Hematopoietic multipotent progenitor cell treated with erythropoietin and hydrocortisone succinate and interleukin-3 and kit ligand, for 8 days (in vitro differentiated cells): ENCODE results near the gene ASGR1.
A peak's percentile ranks its signal among the peaks of the same experiment; 100 is the strongest.
"Not testable (repeated sequence)": the region's sequence is repeated elsewhere in the genome, so short reads cannot be mapped to it uniquely, and the experiment has no call there.

Source experiments
- DNase-seq: peaks from one replicate; pipeline ENCODE4 v3.0.0-alpha.2; 2015

The ASGR1 gene

GRCh38 chr17:7158424-7158823, 20.7 kb downstream of the ASGR1 start:
- DNase-seq, result not testable (repeated sequence)

GRCh38 chr17:7156342-7156940, 22.7 kb downstream of the ASGR1 start:
- DNase-seq, result no peak

DNA sequence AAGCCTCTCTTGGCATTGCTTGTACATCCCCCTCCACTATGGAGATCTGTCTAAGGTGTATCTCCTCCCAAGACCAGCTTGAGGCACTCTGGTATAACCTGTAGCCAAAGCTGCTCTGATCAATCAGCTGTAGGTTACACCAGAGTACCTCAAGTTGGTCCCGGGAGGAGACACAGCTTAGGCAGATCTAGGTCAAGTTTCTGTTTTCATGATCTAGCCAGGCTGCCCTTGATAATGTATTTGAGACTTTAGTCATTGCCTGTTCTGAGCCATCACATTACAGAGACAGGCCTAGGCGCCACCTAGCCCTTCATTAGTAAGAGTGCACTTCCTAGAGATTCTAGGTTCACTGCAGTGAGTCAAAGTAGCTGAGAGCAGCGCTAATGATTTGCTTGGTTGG, 31.4 kb downstream of the ASGR1 start:
- DNase-seq, result no peak

DNA sequence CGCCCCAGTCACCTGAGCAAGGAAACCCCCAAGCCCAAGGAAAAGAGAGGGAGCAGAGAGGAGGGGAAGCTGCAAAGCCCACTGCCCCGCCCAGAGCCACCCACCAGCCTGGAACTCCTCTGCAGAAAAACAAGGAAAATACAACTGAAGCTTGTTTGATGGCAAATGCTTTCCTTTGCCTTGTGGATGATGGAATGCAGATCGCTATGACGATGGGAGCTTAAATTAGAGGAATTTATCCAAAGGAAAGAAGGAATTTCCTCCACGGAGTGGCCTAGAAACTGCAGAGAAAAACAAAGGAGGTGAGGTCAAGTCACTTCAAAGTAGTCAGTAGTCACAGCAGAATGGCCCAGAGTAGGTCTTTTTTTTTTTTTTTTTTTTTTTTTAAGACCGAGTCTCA, 33.1 kb downstream of the ASGR1 start:
- DNase-seq, result no peak

DNA sequence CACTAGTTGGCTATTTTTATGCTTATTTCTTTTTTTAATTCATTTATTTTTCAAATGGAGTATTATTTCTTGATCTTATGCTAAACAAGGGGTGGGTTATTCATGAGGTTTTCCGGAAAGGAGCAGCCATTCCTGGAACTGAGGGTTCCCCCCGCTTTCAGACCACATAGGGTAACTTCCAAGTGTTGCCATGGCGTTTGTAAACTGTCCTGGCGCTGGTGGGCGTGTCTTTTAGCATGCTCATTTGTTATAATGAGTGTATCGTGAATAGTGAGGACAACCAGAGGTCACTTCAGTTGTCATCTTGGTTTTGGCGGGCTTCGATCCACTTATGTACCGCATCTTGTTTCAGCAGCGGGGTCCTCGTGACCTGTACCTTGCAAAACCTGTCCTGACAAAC, 35.0 kb downstream of the ASGR1 start:
- no peak for DNase-seq

DNA sequence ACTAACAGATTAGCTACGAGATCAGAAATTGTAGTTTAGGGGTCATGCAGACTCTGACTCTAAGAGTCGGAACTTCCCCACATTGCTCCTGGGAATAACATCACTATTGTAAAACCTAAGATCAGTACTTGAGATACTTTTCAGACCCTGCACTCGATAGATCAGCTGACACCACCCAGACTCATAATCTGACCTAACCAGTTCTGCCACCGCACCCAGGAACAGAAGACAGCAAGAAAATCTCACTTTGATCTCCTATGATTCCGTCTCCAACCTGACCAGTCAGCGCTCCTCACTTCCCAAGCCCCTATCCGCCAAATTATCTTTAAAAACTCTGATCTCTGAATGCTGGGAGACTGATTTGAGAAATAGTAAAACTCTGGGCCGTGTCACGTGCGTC, 37.3 kb downstream of the ASGR1 start:
- no peak for DNase-seq

DNA sequence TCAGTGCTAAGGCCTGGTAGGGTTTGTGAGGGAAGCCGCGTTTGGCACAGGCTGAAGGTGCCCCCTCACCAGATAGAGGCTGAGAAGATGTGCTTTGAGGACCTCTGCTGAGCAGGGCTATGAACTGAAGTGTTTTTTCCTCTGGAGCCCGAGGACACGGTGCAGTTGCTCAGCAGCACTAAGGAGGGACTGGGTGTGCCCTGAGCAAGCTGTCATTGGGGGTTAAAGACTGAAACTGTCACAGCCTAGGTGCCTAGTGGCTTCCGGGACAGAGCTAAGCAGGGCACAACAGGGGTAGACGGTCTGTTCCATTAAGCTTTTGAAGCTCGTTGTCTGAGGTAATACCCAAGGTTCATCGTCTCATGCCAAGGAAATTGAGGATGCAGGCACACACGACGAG, 39.8 kb downstream of the ASGR1 start:
- no peak for DNase-seq

- no peak for DNase-seq
Measured at GRCh38 chr17:7138800-7139381, 40.3 kb downstream of the ASGR1 start.

DNA sequence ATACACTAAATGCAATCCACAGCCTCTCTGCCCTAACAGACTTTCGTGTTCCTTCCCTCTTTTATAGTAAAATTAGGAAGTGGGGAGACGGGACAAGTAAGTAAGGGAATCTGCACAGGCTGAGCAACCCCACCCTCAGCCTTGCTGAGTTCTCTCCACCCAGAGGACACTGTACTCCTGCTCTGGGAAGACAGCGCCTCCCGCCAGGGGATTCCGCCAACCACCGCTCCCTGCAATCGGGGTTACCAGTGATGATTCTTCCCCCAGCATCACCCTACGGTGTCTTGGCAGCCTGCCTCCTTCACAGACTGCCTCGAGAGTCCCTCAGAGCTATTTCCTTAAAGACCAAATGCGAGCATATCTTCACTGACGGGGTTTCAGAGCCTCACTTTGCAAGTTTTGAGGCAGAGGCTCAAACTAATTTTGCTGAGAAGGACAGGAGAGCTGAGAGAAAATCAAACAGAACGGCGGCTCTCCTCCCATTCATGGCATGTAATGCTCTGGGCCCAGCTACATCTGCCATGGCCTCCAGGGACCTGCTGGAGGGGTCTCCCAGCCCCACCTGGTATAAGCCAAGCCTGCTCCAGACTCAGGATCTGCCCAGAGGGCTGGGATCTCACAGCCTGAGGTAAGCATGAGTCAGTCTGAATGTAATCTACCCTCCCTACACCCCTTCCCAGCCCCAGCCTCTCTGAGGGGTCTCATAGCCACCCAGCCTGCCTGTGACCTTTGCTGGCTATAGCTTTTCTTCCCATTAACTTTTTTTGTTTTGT, 41.8 kb downstream of the ASGR1 start:
- no peak for DNase-seq

DNA sequence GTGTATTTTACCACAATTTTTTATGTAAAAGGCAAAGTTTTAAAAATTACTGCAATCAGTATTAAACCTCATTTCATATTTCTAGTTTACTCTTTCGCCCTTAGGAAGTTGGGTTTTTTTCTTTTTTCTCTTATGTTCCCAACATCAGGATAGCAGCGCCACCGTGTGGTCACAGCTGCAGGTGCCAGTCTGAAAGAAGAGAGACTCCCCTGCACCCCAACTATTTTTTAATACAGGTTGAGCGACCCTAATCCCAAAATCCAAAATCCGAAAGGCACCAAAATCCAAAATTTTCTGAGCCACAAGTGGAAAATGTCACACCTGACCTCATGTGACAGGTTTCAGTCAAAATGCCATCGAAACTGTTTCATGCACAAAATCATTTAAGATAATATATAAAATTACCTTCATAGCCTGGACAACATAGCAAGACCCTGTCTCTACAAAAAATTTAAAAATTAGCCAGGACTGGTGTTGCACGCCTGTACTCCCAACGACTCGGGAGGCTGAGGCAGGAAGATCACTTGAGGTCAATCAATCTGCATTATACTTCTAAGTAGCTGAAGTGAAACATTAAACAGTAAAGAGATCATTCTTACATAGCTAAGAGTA, 42.8 kb downstream of the ASGR1 start:
- DNase-seq, result peak; percentile 79

GRCh38 chr17:7133916-7134315, 45.3 kb downstream of the ASGR1 start:
- DNase-seq, result no peak

- peak; percentile 57 for DNase-seq
Measured at GRCh38 chr17:7133424-7133823, 45.7 kb downstream of the ASGR1 start.

GRCh38 chr17:7132511-7133094, 46.6 kb downstream of the ASGR1 start:
- peak; percentile 39 for DNase-seq

- DNase-seq, result no peak
Measured at GRCh38 chr17:7131423-7131791, 47.8 kb downstream of the ASGR1 start.

DNA sequence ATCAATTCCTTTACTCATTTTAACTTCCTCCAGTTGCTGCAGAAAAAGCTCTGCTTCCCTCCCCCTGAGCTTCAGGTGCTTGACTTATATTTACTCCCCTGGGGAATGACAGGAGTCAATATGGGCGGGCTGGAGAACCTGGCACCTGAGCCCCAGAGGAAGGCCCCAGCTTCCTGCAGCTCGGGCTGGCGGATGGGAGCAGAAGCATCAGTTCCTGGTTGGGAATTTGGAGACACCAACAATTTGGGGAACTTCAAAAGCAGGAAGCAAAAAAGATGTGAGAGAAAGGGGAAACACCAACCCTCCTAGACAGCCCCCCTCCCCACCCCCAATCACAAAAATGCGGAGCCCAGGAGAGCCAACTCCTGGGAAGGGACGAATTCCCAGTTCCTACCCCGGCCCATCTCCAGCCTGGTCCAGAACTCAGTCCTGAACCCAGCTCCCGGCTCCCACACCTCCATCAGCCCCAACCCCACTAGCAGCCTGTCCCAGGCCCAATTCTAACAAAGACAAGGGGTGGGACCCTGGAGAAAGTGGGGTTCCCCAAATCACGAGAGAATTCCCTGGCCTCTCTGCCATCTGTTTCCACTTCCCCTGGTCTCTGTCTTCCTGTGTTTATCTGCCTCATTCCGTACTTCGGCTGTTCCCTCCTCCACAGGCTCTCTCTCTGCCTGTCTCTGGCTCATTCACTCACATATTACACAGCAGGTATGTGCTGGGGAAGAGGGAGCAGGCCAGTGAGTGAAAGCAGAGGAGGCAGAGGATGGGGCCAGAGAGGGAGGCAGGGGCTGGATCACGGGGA, 48.3 kb downstream of the ASGR1 start:
- DNase-seq, result no peak

DNA sequence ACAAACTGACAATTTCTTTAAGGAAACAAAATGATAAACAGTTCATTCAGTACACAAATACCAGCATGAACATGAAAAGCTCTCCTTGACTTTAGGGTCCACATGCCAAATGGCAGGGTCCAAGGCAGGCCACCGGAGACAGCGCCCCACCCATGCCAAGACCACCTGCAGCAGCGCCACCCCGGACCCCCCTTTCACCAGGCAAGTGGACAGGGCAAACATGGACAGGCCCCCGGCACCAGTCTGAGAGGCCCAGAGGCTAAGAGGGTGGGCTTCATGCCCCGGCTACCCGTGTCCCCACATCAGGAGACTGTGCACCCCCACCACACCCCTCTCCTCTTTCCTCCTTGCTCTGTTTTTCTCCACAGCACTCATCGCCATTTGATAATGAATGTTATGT, 49.9 kb downstream of the ASGR1 start:
- DNase-seq, result no peak

DNA sequence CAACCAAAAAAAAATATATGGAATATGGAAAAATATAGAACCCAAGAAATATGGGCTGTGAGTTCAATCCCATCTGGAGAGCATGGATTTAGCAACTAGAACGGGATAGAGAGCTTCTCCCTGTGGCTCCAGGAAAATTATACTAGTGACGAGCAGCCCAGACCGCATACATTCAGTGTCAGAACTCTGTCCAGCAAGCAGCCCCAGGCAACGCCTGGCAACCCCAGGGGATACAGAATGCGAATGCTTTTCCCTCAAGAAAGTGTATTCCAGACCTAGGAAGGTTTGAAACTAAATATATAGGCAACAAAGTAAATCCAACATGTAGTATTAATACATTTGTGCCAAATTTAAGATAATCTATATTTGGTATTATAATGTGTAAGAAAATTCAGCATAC, 51.0 kb downstream of the ASGR1 start:
- DNase-seq, result no peak

DNA sequence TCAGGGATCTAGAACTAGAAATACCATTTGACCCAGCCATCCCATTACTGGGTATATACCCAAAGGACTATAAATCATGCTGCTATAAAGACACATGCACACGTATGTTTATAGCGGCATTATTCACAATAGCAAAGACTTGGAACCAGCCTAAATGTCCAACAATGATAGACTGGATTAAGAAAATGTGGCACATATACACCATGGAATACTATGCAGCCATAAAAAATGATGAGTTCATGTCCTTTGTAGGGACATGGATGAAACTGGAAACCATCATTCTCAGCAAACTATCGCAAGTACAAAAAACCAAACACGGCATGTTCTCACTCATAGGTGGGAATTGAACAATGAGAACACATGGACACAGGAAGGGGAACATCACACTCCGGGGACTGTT, 51.7 kb downstream of the ASGR1 start:
- not testable (repeated sequence) for DNase-seq

DNA sequence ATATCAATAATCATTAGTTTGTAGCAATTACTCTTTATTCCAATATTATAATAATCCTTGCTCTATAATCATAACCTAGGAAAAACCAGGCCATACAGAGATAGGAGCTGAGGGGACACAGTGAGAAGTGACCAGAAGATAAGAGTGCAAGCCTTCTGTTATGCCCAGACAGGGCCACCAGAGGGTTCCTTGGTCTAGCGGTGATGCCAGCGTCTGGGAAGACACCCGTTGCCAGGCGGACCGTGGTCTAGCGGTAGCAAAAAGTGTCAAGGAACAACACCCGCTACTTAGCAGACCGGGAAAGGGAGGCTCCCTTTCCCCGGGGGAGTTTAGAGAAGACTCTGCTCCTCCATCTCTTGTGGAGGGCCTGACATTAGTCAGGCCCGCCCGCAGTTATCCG, 52.8 kb downstream of the ASGR1 start:
- not testable (repeated sequence) for DNase-seq

DNA sequence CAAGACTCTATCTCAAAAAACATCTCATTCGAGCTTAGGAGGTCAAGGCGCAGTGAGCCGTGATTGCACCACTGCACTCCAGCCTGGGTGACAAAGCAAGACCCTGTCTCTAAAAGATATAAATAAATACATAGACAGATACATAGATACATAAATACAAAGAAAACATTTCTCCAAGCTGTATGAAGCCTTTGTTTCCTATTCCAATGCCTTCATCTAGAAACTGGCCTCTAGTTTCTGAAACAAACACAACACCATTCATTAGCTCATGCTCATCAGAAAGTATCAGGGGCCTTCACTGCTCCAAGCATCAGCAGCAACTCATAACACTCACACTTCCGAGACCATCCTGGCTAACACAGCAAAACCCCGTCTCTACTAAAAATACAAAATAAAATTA, 54.2 kb downstream of the ASGR1 start:
- DNase-seq, result no peak

GRCh38 chr17:7123844-7124243, 55.3 kb downstream of the ASGR1 start:
- no peak for DNase-seq
